ENCODE measurements around the gene GAS1. TPM values are rescaled to one million over a fixed set of nuclear protein-coding genes. Genes with fewer than 3 reads are reported as not detected.

GAS1 gene
- total RNA-seq, 1 experiment from 2014 or later = 0.21 TPM

- no peak overlapping the region for H3K27ac Mint-ChIP-seq (ENCODE audit: unreplicated experiment)
- no peaks in the 10 kb centered on the region for H3K36me3 Mint-ChIP-seq (ENCODE audit: insufficient read depth, unreplicated experiment)
- peaks cover 73% of the 10 kb centered on the region for H3K27me3 Mint-ChIP-seq (ENCODE audit: unreplicated experiment)
- BruUV-seq (replicated peaks) = no TSS peak
- CTCF ChIA-PET = interaction anchor here (0.6 kb wide), 1 partner anchor 460 kb away, joined by 3 read pairs; no protein-coding TSS in a partner anchor
- intact Hi-C loops (cut with micrococcal nuclease; ENCODE audit: unreplicated experiment) = no loop called here
- no peak overlapping the region for H3K4me3 Mint-ChIP-seq (ENCODE audit: low read depth, unreplicated experiment)
- H3K9me3 Mint-ChIP-seq (ENCODE audit: low read depth, unreplicated experiment) = peaks cover 5% of the 10 kb centered on the region
- TF ChIP-seq CTCF (IDR thresholded peaks at IDR 0.05; ENCODE audit: unreplicated experiment) = no peak
- no peak for DNase-seq
- H3K4me1 Mint-ChIP-seq (ENCODE audit: low read depth, unreplicated experiment) = no peaks in the 10 kb centered on the region
Measured at GRCh38 chr9:86912210-86912609, 35.1 kb downstream of the GAS1 start.

GRCh38 chr9:86909388-86909787, 37.9 kb downstream of the GAS1 start:
- H3K9me3 Mint-ChIP-seq (ENCODE audit: low read depth, unreplicated experiment) = peaks cover 3% of the 10 kb centered on the region
- H3K4me3 Mint-ChIP-seq (ENCODE audit: low read depth, unreplicated experiment) = no peak overlapping the region
- H3K27ac Mint-ChIP-seq (ENCODE audit: unreplicated experiment) = no peak overlapping the region
- CTCF ChIA-PET = no interaction called here
- no peaks in the 10 kb centered on the region for H3K4me1 Mint-ChIP-seq (ENCODE audit: low read depth, unreplicated experiment)
- H3K27me3 Mint-ChIP-seq (ENCODE audit: unreplicated experiment) = peaks cover 71% of the 10 kb centered on the region
- DNase-seq = no peak
- H3K36me3 Mint-ChIP-seq (ENCODE audit: insufficient read depth, unreplicated experiment) = no peaks in the 10 kb centered on the region
- no TSS peak for BruUV-seq (replicated peaks)
- intact Hi-C loops (cut with micrococcal nuclease; ENCODE audit: unreplicated experiment) = no loop called here
- TF ChIP-seq CTCF (IDR thresholded peaks at IDR 0.05; ENCODE audit: unreplicated experiment) = no peak

- peaks cover 3% of the 10 kb centered on the region for H3K9me3 Mint-ChIP-seq (ENCODE audit: low read depth, unreplicated experiment)
- H3K27me3 Mint-ChIP-seq (ENCODE audit: unreplicated experiment) = peaks cover 71% of the 10 kb centered on the region
- DNase-seq = no peak
- H3K27ac Mint-ChIP-seq (ENCODE audit: unreplicated experiment) = no peak overlapping the region
- no peaks in the 10 kb centered on the region for H3K4me1 Mint-ChIP-seq (ENCODE audit: low read depth, unreplicated experiment)
- H3K4me3 Mint-ChIP-seq (ENCODE audit: low read depth, unreplicated experiment) = no peak overlapping the region
- intact Hi-C loops (cut with micrococcal nuclease; ENCODE audit: unreplicated experiment) = no loop called here
- H3K36me3 Mint-ChIP-seq (ENCODE audit: insufficient read depth, unreplicated experiment) = no peaks in the 10 kb centered on the region
- no peak for TF ChIP-seq CTCF (IDR thresholded peaks at IDR 0.05; ENCODE audit: unreplicated experiment)
- BruUV-seq (replicated peaks) = no TSS peak
- CTCF ChIA-PET = no interaction called here
Measured at GRCh38 chr9:86908261-86908660, 39.0 kb downstream of the GAS1 start.

- intact Hi-C loops (cut with micrococcal nuclease; ENCODE audit: unreplicated experiment) = no loop called here
- CTCF ChIA-PET = no interaction called here
- no peak overlapping the region for H3K4me3 Mint-ChIP-seq (ENCODE audit: low read depth, unreplicated experiment)
Measured at GRCh38 chr9:86907346-86907745, 40.0 kb downstream of the GAS1 start.

More at GRCh38 chr9:86907346-86907745, 40.0 kb downstream of the GAS1 start:
- no TSS peak for BruUV-seq (replicated peaks)
- Mint-ChIP-seq H3K27ac (ENCODE audit: unreplicated experiment) (no peak overlapping the region), H3K4me1 (ENCODE audit: low read depth, unreplicated experiment) (no peaks in the 10 kb centered on the region), H3K27me3 (ENCODE audit: unreplicated experiment) (peaks cover 71% of the 10 kb centered on the region), H3K9me3 (ENCODE audit: low read depth, unreplicated experiment) (peaks cover 3% of the 10 kb centered on the region), H3K36me3 (ENCODE audit: insufficient read depth, unreplicated experiment) (no peaks in the 10 kb centered on the region)
- no peak for DNase-seq
- TF ChIP-seq CTCF (IDR thresholded peaks at IDR 0.05; ENCODE audit: unreplicated experiment) = no peak
